Activated CD4-positive, alpha-beta memory T cell treated with anti-CD3 and anti-CD28 coated beads for 36 hours (primary cell): ENCODE data around the gene PRELP. TPM values are rescaled to one million over a fixed set of nuclear protein-coding genes. Genes with fewer than 3 reads are reported as not detected.

ENCODE experiments used
- CTCF ChIA-PET: fragments of 350-600 bp; sonication (Branson Sonifier 250); formaldehyde crosslinking; loops from one replicate; lab custom pipeline; 2021; ENCODE audit warnings: antibody characterized with exemption, inconsistent platforms; lab: Charles Lee
- POLR2A ChIA-PET: fragments of 350-600 bp; sonication (Branson Sonifier 250); formaldehyde crosslinking; loops from one replicate; lab custom pipeline; 2021; ENCODE audit warnings: antibody characterized with exemption; lab: Charles Lee
- DNase-seq: peaks from one replicate; pipeline ENCODE4 v3.0.0-alpha.2; 2020
- H3K27ac Mint-ChIP-seq: one replicate; pipeline ENCODE4 v1.8.0; 2021; ENCODE audit warnings: mixed read lengths
- H3K27me3 Mint-ChIP-seq: one replicate; pipeline ENCODE4 v1.8.0; 2021; ENCODE audit warnings: mixed read lengths
- H3K36me3 Mint-ChIP-seq: one replicate; pipeline ENCODE4 v1.8.0; 2021; ENCODE audit warnings: mixed read lengths
- H3K4me1 Mint-ChIP-seq: one replicate; pipeline ENCODE4 v1.8.0; 2021; ENCODE audit warnings: low read depth, mixed read lengths
- H3K4me3 Mint-ChIP-seq: one replicate; pipeline ENCODE4 v1.8.0; 2021; ENCODE audit warnings: mild to moderate bottlenecking, mixed read lengths
- H3K9me3 Mint-ChIP-seq: one replicate; pipeline ENCODE4 v1.8.0; 2021; ENCODE audit warnings: mixed read lengths
- intact Hi-C: fragments of 100-400 bp; cut with micrococcal nuclease; formaldehyde crosslinking; loops from one replicate; pipeline ENCODE4 v1.15.1; 2023
- total RNA-seq, 2 experiments: library from RNA; stranded (reverse); gene quantifications; one replicate each; pipeline ENCODE4 v1.2.3, GENCODE V29; 2021

The PRELP gene
- total RNA-seq, 2 experiments from 2014 or later = not detected

- DNase-seq = no peak
- no peak overlapping the region for H3K27ac Mint-ChIP-seq
- H3K9me3 Mint-ChIP-seq = no peaks in the 10 kb centered on the region
- ChIA-PET CTCF (interaction anchor here (0.6 kb wide), 1 partner anchor 172 kb away, joined by 6 read pairs; no protein-coding TSS in a partner anchor), POLR2A (no interaction called here)
- no peaks in the 10 kb centered on the region for H3K27me3 Mint-ChIP-seq
- no peaks in the 10 kb centered on the region for H3K36me3 Mint-ChIP-seq
- H3K4me3 Mint-ChIP-seq = no peak overlapping the region
- intact Hi-C loops = no loop called here
- H3K4me1 Mint-ChIP-seq = no peaks in the 10 kb centered on the region
Measured at GRCh38 chr1:203520315-203520714, 44.7 kb downstream of the PRELP start.

GRCh38 chr1:203521074-203521794 lies 45.6 kb downstream of the PRELP start:
- Mint-ChIP-seq H3K4me3 (no peak overlapping the region), H3K27me3 (no peaks in the 10 kb centered on the region), H3K9me3 (no peaks in the 10 kb centered on the region), H3K4me1 (no peaks in the 10 kb centered on the region), H3K27ac (no peak overlapping the region), H3K36me3 (no peaks in the 10 kb centered on the region)
- DNase-seq = no peak
- intact Hi-C loops = no loop called here
- ChIA-PET CTCF (no interaction called here), POLR2A (no interaction called here)

- CTCF ChIA-PET = no interaction called here
- intact Hi-C loops = no loop called here
- no peak overlapping the region for H3K27ac Mint-ChIP-seq
Measured at GRCh38 chr1:203521812-203522211, 46.2 kb downstream of the PRELP start.

GRCh38 chr1:203522237-203522636 lies 46.6 kb downstream of the PRELP start:
- Mint-ChIP-seq H3K9me3 (no peaks in the 10 kb centered on the region), H3K36me3 (no peaks in the 10 kb centered on the region), H3K27me3 (no peaks in the 10 kb centered on the region), H3K4me1 (no peaks in the 10 kb centered on the region), H3K4me3 (no peak overlapping the region), H3K27ac (no peak overlapping the region)
- ChIA-PET POLR2A (no interaction called here), CTCF (no interaction called here)
- intact Hi-C loops = no loop called here
- DNase-seq = no peak

More at GRCh38 chr1:203521812-203522211, 46.2 kb downstream of the PRELP start:
- no peak for DNase-seq
- Mint-ChIP-seq H3K4me3 (no peak overlapping the region), H3K4me1 (no peaks in the 10 kb centered on the region), H3K36me3 (no peaks in the 10 kb centered on the region), H3K27me3 (no peaks in the 10 kb centered on the region), H3K9me3 (no peaks in the 10 kb centered on the region)
- POLR2A ChIA-PET = no interaction called here

- Mint-ChIP-seq H3K9me3 (no peaks in the 10 kb centered on the region), H3K4me3 (no peak overlapping the region), H3K4me1 (no peaks in the 10 kb centered on the region), H3K36me3 (no peaks in the 10 kb centered on the region), H3K27me3 (no peaks in the 10 kb centered on the region), H3K27ac (no peak overlapping the region)
- ChIA-PET POLR2A (no interaction called here), CTCF (no interaction called here)
- intact Hi-C loops = no loop called here
- no peak for DNase-seq
Measured at GRCh38 chr1:203523667-203524066, 48.1 kb downstream of the PRELP start.

- CTCF ChIA-PET = no interaction called here
- H3K4me1 Mint-ChIP-seq = no peaks in the 10 kb centered on the region
- no peaks in the 10 kb centered on the region for H3K36me3 Mint-ChIP-seq
- H3K27me3 Mint-ChIP-seq = no peaks in the 10 kb centered on the region
- H3K27ac Mint-ChIP-seq = no peak overlapping the region
- H3K4me3 Mint-ChIP-seq = no peak overlapping the region
- no peak for DNase-seq
- H3K9me3 Mint-ChIP-seq = no peaks in the 10 kb centered on the region
- POLR2A ChIA-PET = no interaction called here
- intact Hi-C loops = no loop called here
Measured at GRCh38 chr1:203524152-203524551, 48.5 kb downstream of the PRELP start.

- CTCF ChIA-PET = no interaction called here
- DNase-seq = no peak
- H3K9me3 Mint-ChIP-seq = no peaks in the 10 kb centered on the region
- no peak overlapping the region for H3K27ac Mint-ChIP-seq
- POLR2A ChIA-PET = no interaction called here
- no peaks in the 10 kb centered on the region for H3K27me3 Mint-ChIP-seq
- H3K4me1 Mint-ChIP-seq = no peaks in the 10 kb centered on the region
- H3K4me3 Mint-ChIP-seq = no peak overlapping the region
- H3K36me3 Mint-ChIP-seq = no peaks in the 10 kb centered on the region
- intact Hi-C loops = no loop called here
Measured at GRCh38 chr1:203524824-203525223, 49.2 kb downstream of the PRELP start.

- Mint-ChIP-seq H3K36me3 (no peaks in the 10 kb centered on the region), H3K27ac (no peak overlapping the region), H3K4me1 (no peaks in the 10 kb centered on the region), H3K27me3 (no peaks in the 10 kb centered on the region), H3K4me3 (no peak overlapping the region), H3K9me3 (no peaks in the 10 kb centered on the region)
- intact Hi-C loops = no loop called here
- ChIA-PET POLR2A (no interaction called here), CTCF (no interaction called here)
- no peak for DNase-seq
Measured at GRCh38 chr1:203525685-203526084, 50.1 kb downstream of the PRELP start.

GRCh38 chr1:203526130-203526529 lies 50.5 kb downstream of the PRELP start:
- intact Hi-C loops = no loop called here
- Mint-ChIP-seq H3K4me1 (no peaks in the 10 kb centered on the region), H3K9me3 (no peaks in the 10 kb centered on the region), H3K4me3 (no peak overlapping the region), H3K27ac (no peak overlapping the region), H3K36me3 (no peaks in the 10 kb centered on the region), H3K27me3 (no peaks in the 10 kb centered on the region)
- POLR2A ChIA-PET = no interaction called here
- CTCF ChIA-PET = no interaction called here
- DNase-seq = no peak

GRCh38 chr1:203526572-203526971 lies 51.0 kb downstream of the PRELP start:
- H3K27me3 Mint-ChIP-seq = no peaks in the 10 kb centered on the region
- POLR2A ChIA-PET = interaction anchor here (1.0 kb wide), 1 partner anchor 16 kb away, joined by 3 read pairs; no protein-coding TSS in a partner anchor
- CTCF ChIA-PET = interaction anchor here (1.5 kb wide), 1 partner anchor 175 kb away, joined by 3 read pairs; no protein-coding TSS in a partner anchor
- no peaks in the 10 kb centered on the region for H3K36me3 Mint-ChIP-seq
- no peak overlapping the region for H3K4me3 Mint-ChIP-seq
- H3K9me3 Mint-ChIP-seq = no peaks in the 10 kb centered on the region
- intact Hi-C loops = no loop called here
- DNase-seq = no peak
- H3K4me1 Mint-ChIP-seq = no peaks in the 10 kb centered on the region
- H3K27ac Mint-ChIP-seq = no peak overlapping the region

- Mint-ChIP-seq H3K36me3 (no peaks in the 10 kb centered on the region), H3K4me1 (no peaks in the 10 kb centered on the region), H3K27me3 (no peaks in the 10 kb centered on the region), H3K4me3 (no peak overlapping the region), H3K9me3 (no peaks in the 10 kb centered on the region), H3K27ac (no peak overlapping the region)
- CTCF ChIA-PET = interaction anchor here (0.9 to 1.5 kb wide), 2 partner anchors 174 to 259 kb away, joined by 3 read pairs; no protein-coding TSS in a partner anchor
- DNase-seq = no peak
- POLR2A ChIA-PET = interaction anchor here (1.0 kb wide), 1 partner anchor 16 kb away, joined by 3 read pairs; no protein-coding TSS in a partner anchor
- intact Hi-C loops = no loop called here
Measured at GRCh38 chr1:203527013-203527412, 51.4 kb downstream of the PRELP start.

- Mint-ChIP-seq H3K36me3 (no peaks in the 10 kb centered on the region), H3K9me3 (no peaks in the 10 kb centered on the region), H3K4me3 (no peak overlapping the region), H3K27ac (no peak overlapping the region), H3K27me3 (no peaks in the 10 kb centered on the region), H3K4me1 (no peaks in the 10 kb centered on the region)
- ChIA-PET POLR2A (no interaction called here), CTCF (interaction anchor here (0.7 to 1.5 kb wide), 4 partner anchors 173 to 601 kb away, joined by 3 to 4 read pairs (median 3); no protein-coding TSS in a partner anchor)
- DNase-seq = no peak
- intact Hi-C loops = no loop called here
Measured at GRCh38 chr1:203528063-203528462, 52.5 kb downstream of the PRELP start.
